GM23338 (cell line): ENCODE results near the gene SLC7A4. TPM values are rescaled to one million over a fixed set of nuclear protein-coding genes. Genes with fewer than 3 reads are reported as not detected.

Experiments
- ATAC-seq: fragments of 200-7000 bp; cut with Tn5 transposase; 3 replicates; pipeline ENCODE4 v1.9.1; 2020
- DNase-seq: peaks from one replicate; pipeline ENCODE4 v3.0.0-alpha.2; 2015; ENCODE audit warnings: low spot score
- H2AFZ ChIP-seq: fragments of 200-600 bp; sonication (generic); 2 replicates; pipeline ENCODE4 v1.8.0; 2016; ENCODE audit warnings: antibody characterized with exemption, mild to moderate bottlenecking, moderate library complexity
- H3F3A ChIP-seq: fragments of 200-600 bp; sonication (generic); replicated peaks from 2 replicates; pipeline ENCODE4 v1.8.0; 2017; ENCODE audit warnings: antibody characterized with exemption, mixed run types, low read depth
- H3K27ac ChIP-seq: fragments of 200-600 bp; sonication (generic); 2 replicates; pipeline ENCODE4 v1.6.1; 2016; ENCODE audit warnings: low read depth
- H3K27me3 ChIP-seq: fragments of 200-600 bp; sonication (generic); 2 replicates; pipeline ENCODE4 v1.8.0; 2016; ENCODE audit warnings: mild to moderate bottlenecking, mixed run types, moderate library complexity; ENCODE audit not compliant: insufficient read depth
- H3K36me3 ChIP-seq: fragments of 200-600 bp; sonication (generic); 2 replicates; pipeline ENCODE4 v1.8.0; 2016; ENCODE audit warnings: mild to moderate bottlenecking; ENCODE audit not compliant: insufficient read depth
- H3K4me1 ChIP-seq: fragments of 200-600 bp; sonication (generic); 2 replicates; pipeline ENCODE4 v1.8.0; 2016; ENCODE audit warnings: mild to moderate bottlenecking, moderate library complexity; ENCODE audit not compliant: insufficient read depth
- H3K4me2 ChIP-seq: fragments of 200-600 bp; sonication (generic); 2 replicates; pipeline ENCODE4 v1.7.1; 2017; ENCODE audit warnings: mixed run types
- H3K4me3 ChIP-seq: fragments of 200-600 bp; sonication (generic); 2 replicates; pipeline ENCODE4 v1.6.1; 2016; ENCODE audit warnings: mixed run types
- H3K79me2 ChIP-seq: fragments of 200-600 bp; sonication (generic); replicated peaks from 2 replicates; pipeline ENCODE4 v1.8.0; 2017; ENCODE audit warnings: mild to moderate bottlenecking; ENCODE audit not compliant: insufficient read depth
- H3K9me2 ChIP-seq: fragments of 200-600 bp; sonication (generic); 2 replicates; pipeline ENCODE4 v1.8.0; 2017; ENCODE audit not compliant: insufficient read depth
- H4K20me1 ChIP-seq: fragments of 200-600 bp; sonication (generic); replicated peaks from 2 replicates; pipeline ENCODE4 v1.8.0; 2017; ENCODE audit warnings: mild to moderate bottlenecking; ENCODE audit not compliant: insufficient read depth
- H3K27ac Mint-ChIP-seq: 2 replicates; pipeline ENCODE4 v1.8.0; 2020; ENCODE audit warnings: inconsistent platforms, mild to moderate bottlenecking, moderate library complexity, mixed read lengths
- H3K27me3 Mint-ChIP-seq: 3 replicates; pipeline ENCODE4 v1.8.0; 2022; ENCODE audit warnings: low read depth, mild to moderate bottlenecking, moderate library complexity, mixed read lengths, inconsistent platforms; ENCODE audit not compliant: insufficient read depth, poor library complexity
- H3K36me3 Mint-ChIP-seq: 3 replicates; pipeline ENCODE4 v1.8.0; 2021; ENCODE audit warnings: low read depth, mild to moderate bottlenecking, inconsistent platforms, moderate library complexity, mixed read lengths
- H3K4me1 Mint-ChIP-seq: 3 replicates; pipeline ENCODE4 v1.8.0; 2020; ENCODE audit warnings: mild to moderate bottlenecking, inconsistent platforms, mixed read lengths
- H3K4me3 Mint-ChIP-seq: 3 replicates; pipeline ENCODE4 v1.8.0; 2021; ENCODE audit warnings: moderate library complexity, mild to moderate bottlenecking, inconsistent platforms, mixed read lengths
- H3K9me3 Mint-ChIP-seq: 3 replicates; pipeline ENCODE4 v1.8.0; 2020; ENCODE audit warnings: moderate library complexity, mild to moderate bottlenecking, inconsistent platforms, mixed read lengths
- CREB1 ChIP-seq: fragments of 250-450 bp; sonication (Bioruptor Pico); IDR thresholded peaks from 2 replicates; pipeline ENCODE4 v1.5.0; 2020; ENCODE audit warnings: low read depth, mild to moderate bottlenecking, moderate library complexity
- EZH2 ChIP-seq: fragments of 200-600 bp; sonication (generic); IDR thresholded peaks from one replicate; pipeline ENCODE4 v1.8.0; 2017; ENCODE audit warnings: antibody characterized with exemption, mild to moderate bottlenecking, low read depth; ENCODE audit not compliant: unreplicated experiment
- EZH2phosphoT487 ChIP-seq: fragments of 200-600 bp; sonication (generic); IDR thresholded peaks from one replicate; pipeline ENCODE4 v1.8.1; 2018; ENCODE audit warnings: antibody characterized with exemption; ENCODE audit not compliant: unreplicated experiment
- JUNB ChIP-seq: IDR thresholded peaks from one replicate; pipeline ENCODE4 v1.6.1; 2016; ENCODE audit warnings: antibody characterized with exemption; ENCODE audit not compliant: unreplicated experiment
- NANOG ChIP-seq: IDR thresholded peaks from 2 replicates; pipeline ENCODE4 v1.6.1; 2016; ENCODE audit warnings: antibody characterized with exemption, borderline replicate concordance
- POLR2AphosphoS5 ChIP-seq: IDR thresholded peaks from 2 replicates; pipeline ENCODE4 v1.6.1; 2016; ENCODE audit warnings: antibody characterized with exemption, low read depth
- STAT1 ChIP-seq: IDR thresholded peaks from one replicate; pipeline ENCODE4 v1.6.1; 2016; ENCODE audit warnings: antibody characterized with exemption; ENCODE audit not compliant: unreplicated experiment
- ZNF114 ChIP-seq: fragments of 250-450 bp; sonication (Bioruptor Pico); IDR thresholded peaks from 2 replicates; pipeline ENCODE4 v1.5.0; 2020; ENCODE audit warnings: mild to moderate bottlenecking, moderate library complexity
- ZNF331 ChIP-seq: fragments of 250-450 bp; sonication (Bioruptor Pico); IDR thresholded peaks from 2 replicates; pipeline ENCODE4 v1.5.0; 2020; ENCODE audit warnings: low read depth, mild to moderate bottlenecking, moderate library complexity
- polyA plus RNA-seq: library from polyadenylated mRNA; unstranded; fragments of >200 nt; fragmentation: Nextera tagmentation; extraction: Ambion mirVana; gene quantifications from 2 replicates; pipeline ENCODE4 v1.2.1, GENCODE V29; 2016
- total RNA-seq: library from RNA; depleted of rRNA; stranded (reverse); fragments of >200 nt; shearing (Covaris generic); gene quantifications from 2 replicates; pipeline ENCODE4 v1.2.3, GENCODE V29; 2014
- TF ChIP-seq, protein P1 (sequence below): fragments of 250-450 bp; sonication (Bioruptor Pico); IDR thresholded peaks from 2 replicates; pipeline ENCODE4 v1.5.0; 2020; ENCODE audit warnings: mild to moderate bottlenecking, moderate library complexity
- TF ChIP-seq, protein P2 (sequence below): IDR thresholded peaks from 2 replicates; pipeline ENCODE4 v1.6.1; 2016; ENCODE audit warnings: antibody characterized with exemption
- TF ChIP-seq, protein P3 (sequence below): IDR thresholded peaks from one replicate; pipeline ENCODE4 v1.6.1; 2018; ENCODE audit warnings: antibody characterized with exemption; ENCODE audit not compliant: unreplicated experiment
- TF ChIP-seq, protein P4 (sequence below), 2 experiments: fragments of 200-600 bp in 1 of 2; sonication (generic) in 1 of 2; conservative IDR thresholded peaks; 2 replicates each; pipeline versions ENCODE4 v1.5.1 to v1.6.1; 2016 to 2017; ENCODE audit warnings: antibody characterized with exemption in 2 of 2, low read depth in 2 of 2, mild to moderate bottlenecking in 2 of 2, moderate library complexity in 1 of 2

SLC7A4 gene
- total and polyA plus RNA-seq, 2 experiments from 2014 or later: 0.07 to 0.44 TPM

DNA sequence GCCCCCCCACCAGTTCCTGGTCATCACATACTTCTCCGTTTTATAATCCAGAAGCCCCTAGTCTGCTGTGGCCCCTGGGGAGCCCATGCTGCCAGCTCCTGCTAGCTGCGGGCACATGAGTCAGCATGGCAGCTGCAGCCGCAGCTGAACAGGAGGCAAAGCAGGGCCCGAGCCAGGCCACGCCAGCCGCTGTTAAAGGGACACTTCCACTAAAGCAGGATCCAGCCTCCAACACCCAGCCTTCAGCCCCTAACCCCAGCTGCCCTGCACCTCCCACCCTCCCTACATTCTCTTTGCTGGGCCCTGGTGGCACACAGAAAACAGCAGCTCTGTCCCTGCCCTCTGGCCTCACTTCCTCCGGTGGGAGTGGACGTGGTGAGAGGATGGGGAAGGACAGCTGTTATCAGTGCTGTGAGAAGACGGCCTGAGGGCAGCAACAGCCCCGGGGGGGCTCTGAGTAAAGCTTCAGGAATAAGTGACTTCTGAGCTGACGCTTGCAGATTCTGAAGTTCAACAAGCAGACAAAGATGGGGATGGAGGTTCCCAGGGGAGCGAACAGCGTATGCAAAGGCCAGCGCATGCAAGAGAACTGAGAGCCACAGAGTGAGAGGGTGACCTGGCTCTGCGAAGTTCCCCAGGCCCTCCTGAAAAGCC lies 12.7 kb upstream of the SLC7A4 start:
- Histone ChIP-seq H3K4me2 (peak overlapping the region; percentile 72), H3K27ac (no peak overlapping the region), H2AFZ (no peak overlapping the region; the same call in 1 of the 2 replicates), H3K4me3 (peak overlapping the region; percentile 91), H3K9me2 (no peaks in the 10 kb centered on the region), H3K36me3 (no peaks in the 10 kb centered on the region), H3K27me3 (no peaks in the 10 kb centered on the region), H3F3A (0 out of 2 replicates have a peak, but pooled peaks cover 4% of the 10 kb centered on the region), H3K79me2 (no peaks in the 10 kb centered on the region), H4K20me1 (no peaks in the 10 kb centered on the region), H3K4me1 (no peaks in the 10 kb centered on the region)
- H3K4me1 Mint-ChIP-seq: peaks cover 15% of the 10 kb centered on the region
- TF ChIP-seq, protein P1, sequence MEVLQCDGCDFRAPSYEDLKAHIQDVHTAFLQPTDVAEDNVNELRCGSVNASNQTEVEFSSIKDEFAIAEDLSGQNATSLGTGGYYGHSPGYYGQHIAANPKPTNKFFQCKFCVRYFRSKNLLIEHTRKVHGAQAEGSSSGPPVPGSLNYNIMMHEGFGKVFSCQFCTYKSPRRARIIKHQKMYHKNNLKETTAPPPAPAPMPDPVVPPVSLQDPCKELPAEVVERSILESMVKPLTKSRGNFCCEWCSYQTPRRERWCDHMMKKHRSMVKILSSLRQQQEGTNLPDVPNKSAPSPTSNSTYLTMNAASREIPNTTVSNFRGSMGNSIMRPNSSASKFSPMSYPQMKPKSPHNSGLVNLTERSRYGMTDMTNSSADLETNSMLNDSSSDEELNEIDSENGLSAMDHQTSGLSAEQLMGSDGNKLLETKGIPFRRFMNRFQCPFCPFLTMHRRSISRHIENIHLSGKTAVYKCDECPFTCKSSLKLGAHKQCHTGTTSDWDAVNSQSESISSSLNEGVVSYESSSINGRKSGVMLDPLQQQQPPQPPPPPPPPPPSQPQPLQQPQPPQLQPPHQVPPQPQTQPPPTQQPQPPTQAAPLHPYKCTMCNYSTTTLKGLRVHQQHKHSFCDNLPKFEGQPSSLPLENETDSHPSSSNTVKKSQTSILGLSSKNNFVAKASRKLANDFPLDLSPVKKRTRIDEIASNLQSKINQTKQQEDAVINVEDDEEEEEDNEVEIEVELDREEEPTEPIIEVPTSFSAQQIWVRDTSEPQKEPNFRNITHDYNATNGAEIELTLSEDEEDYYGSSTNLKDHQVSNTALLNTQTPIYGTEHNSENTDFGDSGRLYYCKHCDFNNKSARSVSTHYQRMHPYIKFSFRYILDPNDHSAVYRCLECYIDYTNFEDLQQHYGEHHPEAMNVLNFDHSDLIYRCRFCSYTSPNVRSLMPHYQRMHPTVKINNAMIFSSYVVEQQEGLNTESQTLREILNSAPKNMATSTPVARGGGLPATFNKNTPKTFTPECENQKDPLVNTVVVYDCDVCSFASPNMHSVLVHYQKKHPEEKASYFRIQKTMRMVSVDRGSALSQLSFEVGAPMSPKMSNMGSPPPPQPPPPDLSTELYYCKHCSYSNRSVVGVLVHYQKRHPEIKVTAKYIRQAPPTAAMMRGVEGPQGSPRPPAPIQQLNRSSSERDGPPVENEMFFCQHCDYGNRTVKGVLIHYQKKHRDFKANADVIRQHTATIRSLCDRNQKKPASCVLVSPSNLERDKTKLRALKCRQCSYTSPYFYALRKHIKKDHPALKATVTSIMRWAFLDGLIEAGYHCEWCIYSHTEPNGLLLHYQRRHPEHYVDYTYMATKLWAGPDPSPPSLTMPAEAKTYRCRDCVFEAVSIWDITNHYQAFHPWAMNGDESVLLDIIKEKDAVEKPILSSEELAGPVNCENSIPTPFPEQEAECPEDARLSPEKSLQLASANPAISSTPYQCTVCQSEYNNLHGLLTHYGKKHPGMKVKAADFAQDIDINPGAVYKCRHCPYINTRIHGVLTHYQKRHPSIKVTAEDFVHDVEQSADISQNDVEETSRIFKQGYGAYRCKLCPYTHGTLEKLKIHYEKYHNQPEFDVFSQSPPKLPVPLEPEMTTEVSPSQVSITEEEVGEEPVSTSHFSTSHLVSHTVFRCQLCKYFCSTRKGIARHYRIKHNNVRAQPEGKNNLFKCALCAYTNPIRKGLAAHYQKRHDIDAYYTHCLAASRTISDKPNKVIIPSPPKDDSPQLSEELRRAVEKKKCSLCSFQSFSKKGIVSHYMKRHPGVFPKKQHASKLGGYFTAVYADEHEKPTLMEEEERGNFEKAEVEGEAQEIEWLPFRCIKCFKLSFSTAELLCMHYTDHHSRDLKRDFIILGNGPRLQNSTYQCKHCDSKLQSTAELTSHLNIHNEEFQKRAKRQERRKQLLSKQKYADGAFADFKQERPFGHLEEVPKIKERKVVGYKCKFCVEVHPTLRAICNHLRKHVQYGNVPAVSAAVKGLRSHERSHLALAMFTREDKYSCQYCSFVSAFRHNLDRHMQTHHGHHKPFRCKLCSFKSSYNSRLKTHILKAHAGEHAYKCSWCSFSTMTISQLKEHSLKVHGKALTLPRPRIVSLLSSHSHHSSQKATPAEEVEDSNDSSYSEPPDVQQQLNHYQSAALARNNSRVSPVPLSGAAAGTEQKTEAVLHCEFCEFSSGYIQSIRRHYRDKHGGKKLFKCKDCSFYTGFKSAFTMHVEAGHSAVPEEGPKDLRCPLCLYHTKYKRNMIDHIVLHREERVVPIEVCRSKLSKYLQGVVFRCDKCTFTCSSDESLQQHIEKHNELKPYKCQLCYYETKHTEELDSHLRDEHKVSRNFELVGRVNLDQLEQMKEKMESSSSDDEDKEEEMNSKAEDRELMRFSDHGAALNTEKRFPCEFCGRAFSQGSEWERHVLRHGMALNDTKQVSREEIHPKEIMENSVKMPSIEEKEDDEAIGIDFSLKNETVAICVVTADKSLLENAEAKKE (CRISPR knock-in tag): no peak
- TF ChIP-seq EZH2: no peak
- TF ChIP-seq ZNF331 (CRISPR knock-in tag): no peak
- TF ChIP-seq, protein P2, sequence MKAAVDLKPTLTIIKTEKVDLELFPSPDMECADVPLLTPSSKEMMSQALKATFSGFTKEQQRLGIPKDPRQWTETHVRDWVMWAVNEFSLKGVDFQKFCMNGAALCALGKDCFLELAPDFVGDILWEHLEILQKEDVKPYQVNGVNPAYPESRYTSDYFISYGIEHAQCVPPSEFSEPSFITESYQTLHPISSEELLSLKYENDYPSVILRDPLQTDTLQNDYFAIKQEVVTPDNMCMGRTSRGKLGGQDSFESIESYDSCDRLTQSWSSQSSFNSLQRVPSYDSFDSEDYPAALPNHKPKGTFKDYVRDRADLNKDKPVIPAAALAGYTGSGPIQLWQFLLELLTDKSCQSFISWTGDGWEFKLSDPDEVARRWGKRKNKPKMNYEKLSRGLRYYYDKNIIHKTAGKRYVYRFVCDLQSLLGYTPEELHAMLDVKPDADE: no peak
- no peak for TF ChIP-seq ZNF114
- TF ChIP-seq, protein P3, sequence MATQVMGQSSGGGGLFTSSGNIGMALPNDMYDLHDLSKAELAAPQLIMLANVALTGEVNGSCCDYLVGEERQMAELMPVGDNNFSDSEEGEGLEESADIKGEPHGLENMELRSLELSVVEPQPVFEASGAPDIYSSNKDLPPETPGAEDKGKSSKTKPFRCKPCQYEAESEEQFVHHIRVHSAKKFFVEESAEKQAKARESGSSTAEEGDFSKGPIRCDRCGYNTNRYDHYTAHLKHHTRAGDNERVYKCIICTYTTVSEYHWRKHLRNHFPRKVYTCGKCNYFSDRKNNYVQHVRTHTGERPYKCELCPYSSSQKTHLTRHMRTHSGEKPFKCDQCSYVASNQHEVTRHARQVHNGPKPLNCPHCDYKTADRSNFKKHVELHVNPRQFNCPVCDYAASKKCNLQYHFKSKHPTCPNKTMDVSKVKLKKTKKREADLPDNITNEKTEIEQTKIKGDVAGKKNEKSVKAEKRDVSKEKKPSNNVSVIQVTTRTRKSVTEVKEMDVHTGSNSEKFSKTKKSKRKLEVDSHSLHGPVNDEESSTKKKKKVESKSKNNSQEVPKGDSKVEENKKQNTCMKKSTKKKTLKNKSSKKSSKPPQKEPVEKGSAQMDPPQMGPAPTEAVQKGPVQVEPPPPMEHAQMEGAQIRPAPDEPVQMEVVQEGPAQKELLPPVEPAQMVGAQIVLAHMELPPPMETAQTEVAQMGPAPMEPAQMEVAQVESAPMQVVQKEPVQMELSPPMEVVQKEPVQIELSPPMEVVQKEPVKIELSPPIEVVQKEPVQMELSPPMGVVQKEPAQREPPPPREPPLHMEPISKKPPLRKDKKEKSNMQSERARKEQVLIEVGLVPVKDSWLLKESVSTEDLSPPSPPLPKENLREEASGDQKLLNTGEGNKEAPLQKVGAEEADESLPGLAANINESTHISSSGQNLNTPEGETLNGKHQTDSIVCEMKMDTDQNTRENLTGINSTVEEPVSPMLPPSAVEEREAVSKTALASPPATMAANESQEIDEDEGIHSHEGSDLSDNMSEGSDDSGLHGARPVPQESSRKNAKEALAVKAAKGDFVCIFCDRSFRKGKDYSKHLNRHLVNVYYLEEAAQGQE: no peak
- TF ChIP-seq EZH2phosphoT487: no peak
- no peak for TF ChIP-seq CREB1 (CRISPR knock-in tag)
- no peak for TF ChIP-seq STAT1
- TF ChIP-seq, protein P4, sequence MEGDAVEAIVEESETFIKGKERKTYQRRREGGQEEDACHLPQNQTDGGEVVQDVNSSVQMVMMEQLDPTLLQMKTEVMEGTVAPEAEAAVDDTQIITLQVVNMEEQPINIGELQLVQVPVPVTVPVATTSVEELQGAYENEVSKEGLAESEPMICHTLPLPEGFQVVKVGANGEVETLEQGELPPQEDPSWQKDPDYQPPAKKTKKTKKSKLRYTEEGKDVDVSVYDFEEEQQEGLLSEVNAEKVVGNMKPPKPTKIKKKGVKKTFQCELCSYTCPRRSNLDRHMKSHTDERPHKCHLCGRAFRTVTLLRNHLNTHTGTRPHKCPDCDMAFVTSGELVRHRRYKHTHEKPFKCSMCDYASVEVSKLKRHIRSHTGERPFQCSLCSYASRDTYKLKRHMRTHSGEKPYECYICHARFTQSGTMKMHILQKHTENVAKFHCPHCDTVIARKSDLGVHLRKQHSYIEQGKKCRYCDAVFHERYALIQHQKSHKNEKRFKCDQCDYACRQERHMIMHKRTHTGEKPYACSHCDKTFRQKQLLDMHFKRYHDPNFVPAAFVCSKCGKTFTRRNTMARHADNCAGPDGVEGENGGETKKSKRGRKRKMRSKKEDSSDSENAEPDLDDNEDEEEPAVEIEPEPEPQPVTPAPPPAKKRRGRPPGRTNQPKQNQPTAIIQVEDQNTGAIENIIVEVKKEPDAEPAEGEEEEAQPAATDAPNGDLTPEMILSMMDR (conservative IDR thresholded peaks at IDR 0.05; ENCODE audit: low read depth in 2 of 2): no peak
- TF ChIP-seq NANOG: no peak
- no peak for TF ChIP-seq POLR2AphosphoS5
- no peak for TF ChIP-seq JUNB
- H3K27ac Mint-ChIP-seq: no peak overlapping the region
- no peaks in the 10 kb centered on the region for H3K36me3 Mint-ChIP-seq
- DNase-seq (peak; percentile 28), ATAC-seq (peak; percentile 23)
- peak overlapping the region; percentile 88 for H3K4me3 Mint-ChIP-seq
- H3K9me3 Mint-ChIP-seq: no peaks in the 10 kb centered on the region
- peaks cover 19% of the 10 kb centered on the region for H3K27me3 Mint-ChIP-seq
